Ecto neural progenitor cell (in vitro differentiated cells): Measurements from ENCODE around the gene SRY.
"Not testable (repeated sequence)": the region's sequence is repeated elsewhere in the genome, so short reads cannot be mapped to it uniquely, and the experiment has no call there.

Experiments used
- DNase-seq: peaks from one replicate; pipeline ENCODE4 v3.0.0-alpha.2; 2018; ENCODE audit warnings: low spot score

Gene SRY

DNA sequence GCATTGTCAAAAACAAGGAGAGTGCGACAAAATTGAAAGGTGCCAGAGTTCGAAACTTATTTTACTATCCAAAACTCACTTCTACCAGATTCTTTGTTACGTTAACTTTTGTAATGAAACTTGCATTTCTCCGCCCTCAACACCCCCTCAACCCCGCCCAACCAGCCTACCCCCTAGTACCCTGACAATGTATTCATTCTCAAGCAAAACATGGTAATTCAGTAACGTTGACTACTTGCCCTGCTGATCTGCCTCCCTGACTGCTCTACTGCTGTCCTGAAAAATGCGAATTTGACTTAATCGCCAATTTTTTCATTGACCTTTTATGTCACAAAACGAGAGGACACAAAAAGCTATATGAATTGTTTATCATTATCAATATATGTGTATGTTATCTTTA is at the start of gene SRY:
Gene SRY (minus strand): TSS at position 83 of the 400 bp plus-strand sequence. CDS start 79 bp downstream, at position 4.
- no peak for DNase-seq

- no peak for DNase-seq
These were observed 49.6 kb upstream of the SRY start for GRCh38 chrY:2837078-2837477.

DNA sequence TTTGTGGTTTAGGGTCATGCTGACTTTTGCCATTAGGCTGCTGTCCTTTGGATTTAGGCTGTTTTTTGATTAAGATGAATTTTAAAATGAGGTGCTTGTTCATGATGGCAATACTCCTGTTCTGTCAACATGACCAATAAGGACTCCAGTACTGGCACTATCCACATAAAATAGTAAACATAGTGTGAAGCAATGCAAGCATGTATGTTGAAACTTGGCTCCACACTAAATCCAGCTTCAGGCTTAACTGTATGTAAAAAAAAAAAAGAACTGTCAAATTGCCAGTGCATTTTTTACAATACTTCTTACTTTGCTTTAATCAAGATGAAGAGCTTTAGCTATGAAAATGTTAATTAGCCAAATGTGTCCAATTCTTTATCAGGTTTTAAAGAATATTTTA is 47.7 kb upstream of the SRY start:
- DNase-seq = no peak

GRCh38 chrY:2828497-2828896 is 41.0 kb upstream of the SRY start:
- DNase-seq = no peak

- no peak for DNase-seq
These were observed 37.0 kb upstream of the SRY start for GRCh38 chrY:2824471-2824870.

DNA sequence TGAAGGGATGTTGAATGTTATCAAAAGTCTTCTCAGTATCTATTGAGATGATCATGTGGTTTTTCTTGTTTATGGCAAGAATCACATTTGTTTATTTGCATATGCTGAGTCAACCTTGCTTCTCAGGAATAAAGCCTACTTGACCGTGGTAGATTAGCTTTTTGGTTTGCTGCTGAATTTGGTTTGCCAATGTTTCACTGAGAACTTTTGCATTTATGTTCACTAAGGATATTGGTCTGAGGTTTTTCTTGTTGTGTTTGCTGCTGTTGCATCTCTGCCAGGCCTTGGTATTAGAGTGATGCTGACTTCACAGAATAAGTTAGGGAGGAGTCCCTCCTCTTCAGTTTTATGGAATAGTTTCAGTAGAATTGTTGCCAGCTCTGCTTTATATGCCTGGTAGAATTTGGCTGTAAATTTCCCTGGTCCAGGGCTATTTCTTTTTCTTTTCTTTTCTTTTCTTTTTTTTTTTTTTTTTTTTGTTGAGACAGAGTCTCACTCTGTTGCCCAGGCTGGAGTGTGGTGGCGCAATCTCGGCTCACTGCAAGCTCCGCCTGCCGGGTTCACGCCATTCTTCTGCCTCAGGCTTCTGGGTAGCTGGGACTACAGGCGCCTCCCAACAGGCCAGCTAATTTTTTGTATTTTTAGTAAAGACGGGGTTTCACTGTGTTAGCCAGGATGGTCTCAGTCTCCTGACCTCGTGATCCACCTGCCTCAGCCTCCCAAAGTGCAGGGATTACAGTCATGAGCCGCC is 29.8 kb upstream of the SRY start:
- not testable (repeated sequence) for DNase-seq

GRCh38 chrY:2800246-2800645 is 12.8 kb upstream of the SRY start:
- no peak for DNase-seq

- DNase-seq = no peak
These were observed 10.5 kb upstream of the SRY start for GRCh38 chrY:2797991-2798390.

GRCh38 chrY:2796977-2797523 is 9.6 kb upstream of the SRY start:
- DNase-seq = no peak

DNA sequence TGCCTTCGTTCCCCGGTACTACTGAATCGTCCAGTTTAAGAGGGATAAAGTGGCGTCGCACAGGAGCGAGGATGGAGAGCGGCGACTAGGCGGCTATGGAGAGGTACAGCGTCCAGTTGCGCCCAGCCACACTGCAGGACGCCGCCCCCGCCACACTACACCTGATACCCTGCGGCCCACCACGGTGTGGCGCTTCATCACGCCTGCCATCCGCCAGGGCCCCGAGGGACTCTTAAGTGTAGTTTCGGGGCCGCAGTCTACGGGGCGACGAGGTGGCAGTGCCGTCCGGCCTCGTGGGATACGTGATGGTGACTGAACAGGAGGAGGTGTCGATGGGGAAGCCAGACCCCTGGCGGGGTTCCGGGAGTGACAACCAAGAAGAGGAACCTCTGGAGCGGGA is 2.3 kb upstream of the SRY start:
- DNase-seq = no peak

DNA sequence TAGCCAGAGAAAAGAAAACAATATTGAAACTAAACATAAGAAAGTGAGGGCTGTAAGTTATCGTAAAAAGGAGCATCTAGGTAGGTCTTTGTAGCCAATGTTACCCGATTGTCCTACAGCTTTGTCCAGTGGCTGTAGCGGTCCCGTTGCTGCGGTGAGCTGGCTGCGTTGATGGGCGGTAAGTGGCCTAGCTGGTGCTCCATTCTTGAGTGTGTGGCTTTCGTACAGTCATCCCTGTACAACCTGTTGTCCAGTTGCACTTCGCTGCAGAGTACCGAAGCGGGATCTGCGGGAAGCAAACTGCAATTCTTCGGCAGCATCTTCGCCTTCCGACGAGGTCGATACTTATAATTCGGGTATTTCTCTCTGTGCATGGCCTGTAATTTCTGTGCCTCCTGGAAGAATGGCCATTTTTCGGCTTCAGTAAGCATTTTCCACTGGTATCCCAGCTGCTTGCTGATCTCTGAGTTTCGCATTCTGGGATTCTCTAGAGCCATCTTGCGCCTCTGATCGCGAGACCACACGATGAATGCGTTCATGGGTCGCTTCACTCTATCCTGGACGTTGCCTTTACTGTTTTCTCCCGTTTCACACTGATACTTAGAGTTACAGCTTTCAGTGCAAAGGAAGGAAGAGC is 488 bp downstream of the SRY start:
- DNase-seq = no peak
